Esophagus muscularis mucosa (tissue), 4 donors: ENCODE data around the gene MCM6. TPM values are rescaled to one million over a fixed set of nuclear protein-coding genes. Genes with fewer than 3 reads are reported as not detected.

Experiments used
- DNase-seq: peaks from one replicate; pipeline ENCODE4 v3.0.0-alpha.2; 2017; ENCODE audit errors: extremely low spot score
- H3K27ac ChIP-seq, 4 donors: fragments of 200-600 bp; sonication (generic); replicated peaks in 1 of 4; 1 replicate in 3 of 4; 2 replicates in 1 of 4; pipeline ENCODE4 v1.5.1; 2016 to 2019; ENCODE audit warnings: mild to moderate bottlenecking in 1 of 4
- H3K27me3 ChIP-seq, 4 donors: fragments of 200-600 bp; sonication (generic); one replicate each; pipeline versions ENCODE4 v1.5.1 to v1.6.0; 2016 to 2019
- H3K36me3 ChIP-seq, 4 donors: fragments of 200-600 bp; sonication (generic); one replicate each; pipeline ENCODE4 v1.5.1; 2016 to 2019
- H3K4me1 ChIP-seq, 4 donors: fragments of 200-600 bp; sonication (generic); one replicate each; pipeline ENCODE4 v1.5.1; 2016 to 2019
- H3K4me3 ChIP-seq, 4 donors: fragments of 200-600 bp; sonication (generic); 1 replicate in 2 of 4; 2 replicates in 2 of 4; pipeline ENCODE4 v1.5.1; 2016 to 2019; ENCODE audit warnings: mild to moderate bottlenecking in 4 of 4, moderate library complexity in 1 of 4
- H3K9me3 ChIP-seq, 4 donors: fragments of 200-600 bp; sonication (generic); 1 replicate in 3 of 4; 2 replicates in 1 of 4; pipeline ENCODE4 v1.5.1; 2016 to 2019
- CTCF ChIP-seq, 3 experiments: fragments of 200-600 bp in 2 of 3; fragments of 450-650 bp in 1 of 3; sonication (generic) in 2 of 3; IDR thresholded peaks; one replicate each; pipeline ENCODE4 v1.5.1; 2017 to 2019; ENCODE audit warnings: antibody characterized with exemption in 3 of 3, mild to moderate bottlenecking in 2 of 3, moderate library complexity in 1 of 3
- EP300 ChIP-seq: sonication (generic); formaldehyde crosslinking; IDR thresholded peaks from one replicate; pipeline ENCODE4 v1.6.1; 2017; ENCODE audit warnings: antibody characterized with exemption
- POLR2A ChIP-seq: fragments of 450-650 bp; IDR thresholded peaks from one replicate; pipeline ENCODE4 v1.6.1; 2017; ENCODE audit warnings: antibody characterized with exemption, moderate library complexity, mild to moderate bottlenecking, low read depth
- POLR2AphosphoS5 ChIP-seq, 2 donors: sonication (generic); formaldehyde crosslinking; IDR thresholded peaks; one replicate each; pipeline ENCODE4 v1.6.1; 2017; ENCODE audit warnings: antibody characterized with exemption in 2 of 2
- WGBS: methylation state at CpG from one replicate; pipeline ENCODE4 v1.1.5; 2018; 5-methylcytosine and 5-hydroxymethylcytosine counted together
- intact Hi-C: fragments of 100-400 bp; cut with DNase I; formaldehyde crosslinking; loops from one replicate; pipeline ENCODE4 v1.15.1; 2023
- total RNA-seq, 4 donors: library from RNA; depleted of rRNA; stranded (reverse); fragments of >200 nt; gene quantifications; one replicate each; pipeline versions ENCODE4 v1.1.0 to v1.2.1, GENCODE V29; 2016

Gene MCM6
- total RNA-seq, 4 donors from 2014 or later = 7.5 to 10.1 (median 9.3) TPM

GRCh38 chr2:135913727-135914365 is 37.6 kb upstream of the MCM6 start:
- Histone ChIP-seq H3K9me3 (no peaks in the 10 kb centered on the region), H3K36me3 (peaks cover 4 to 41% (median 25%) of the 10 kb centered on the region in 4 donors), H3K27me3 (no peaks in the 10 kb centered on the region), H3K4me1 (no peaks in the 10 kb centered on the region), H3K27ac (no peak overlapping the region), H3K4me3 (no peak overlapping the region)
- DNase-seq = no peak
- intact Hi-C loops = loop anchor here (2.0 to 10.0 kb wide), 2 partner anchors 161 to 465 kb away; no protein-coding TSS in a partner anchor
- peak; percentile 72 to 80 (median 73) for TF ChIP-seq CTCF (IDR thresholded peaks at IDR 0.05)
- TF ChIP-seq EP300 = no peak
- TF ChIP-seq POLR2AphosphoS5 (IDR thresholded peaks at IDR 0.05) = no peak
- 81% methylated on average over 5 of the region's 5 CpGs for WGBS

- H3K4me1 ChIP-seq = no peaks in the 10 kb centered on the region
- DNase-seq = no peak
- H3K9me3 ChIP-seq = no peaks in the 10 kb centered on the region
- intact Hi-C loops = loop anchor here (10.0 kb wide), 1 partner anchor 165 kb away; no protein-coding TSS in a partner anchor
- no peak overlapping the region for H3K4me3 ChIP-seq
- H3K27me3 ChIP-seq = no peaks in the 10 kb centered on the region
- no peak for TF ChIP-seq CTCF (IDR thresholded peaks at IDR 0.05)
- no peak for TF ChIP-seq POLR2A
- TF ChIP-seq EP300 = no peak
- no peak for TF ChIP-seq POLR2AphosphoS5 (IDR thresholded peaks at IDR 0.05)
- peaks cover 24 to 73% (median 50%) of the 10 kb centered on the region in 4 donors for H3K36me3 ChIP-seq
- H3K27ac ChIP-seq = no peak overlapping the region
Measured at GRCh38 chr2:135909976-135910375, 33.7 kb upstream of the MCM6 start.

GRCh38 chr2:135905679-135906078 is 29.4 kb upstream of the MCM6 start:
- intact Hi-C loops = no loop called here
- Histone ChIP-seq H3K4me1 (no peaks in the 10 kb centered on the region), H3K27me3 (no peaks in the 10 kb centered on the region), H3K27ac (no peak overlapping the region), H3K36me3 (peaks cover 24 to 77% (median 41%) of the 10 kb centered on the region in 4 donors), H3K9me3 (no peaks in the 10 kb centered on the region), H3K4me3 (no peak overlapping the region)
- TF ChIP-seq POLR2A (no peak), POLR2AphosphoS5 (IDR thresholded peaks at IDR 0.05) (no peak)
- DNase-seq = no peak

- TF ChIP-seq POLR2AphosphoS5 (IDR thresholded peaks at IDR 0.05) (no peak), EP300 (no peak), POLR2A (no peak)
- peaks cover 19 to 66% (median 34%) of the 10 kb centered on the region in 4 donors for H3K36me3 ChIP-seq
Measured at GRCh38 chr2:135904341-135904989, 28.2 kb upstream of the MCM6 start.

GRCh38 chr2:135903650-135904049 is 27.4 kb upstream of the MCM6 start:
- H3K9me3 ChIP-seq = no peaks in the 10 kb centered on the region
- no peak for TF ChIP-seq CTCF (IDR thresholded peaks at IDR 0.05)
- no peak for TF ChIP-seq POLR2AphosphoS5 (IDR thresholded peaks at IDR 0.05)
- no peak for TF ChIP-seq POLR2A
- no peaks in the 10 kb centered on the region for H3K4me1 ChIP-seq
- no peak for DNase-seq
- H3K36me3 ChIP-seq = peaks cover 18 to 64% (median 31%) of the 10 kb centered on the region in 4 donors
- no peaks in the 10 kb centered on the region for H3K27me3 ChIP-seq
- 92% methylated on average over 3 of the region's 3 CpGs for WGBS
- intact Hi-C loops = no loop called here
- H3K4me3 ChIP-seq = no peak overlapping the region
- no peak overlapping the region for H3K27ac ChIP-seq

More at GRCh38 chr2:135904341-135904989, 28.2 kb upstream of the MCM6 start:
- intact Hi-C loops = no loop called here
- H3K27ac ChIP-seq = no peak overlapping the region
- no peak overlapping the region for H3K4me3 ChIP-seq
- no peaks in the 10 kb centered on the region for H3K4me1 ChIP-seq
- no peak for DNase-seq
- H3K9me3 ChIP-seq = no peaks in the 10 kb centered on the region
- 100% methylated on average over 4 of the region's 4 CpGs for WGBS
- H3K27me3 ChIP-seq = no peaks in the 10 kb centered on the region
